Measurements from ENCODE around the gene PCDHB13.
"Not testable (repeated sequence)": the region's sequence is repeated elsewhere in the genome, so short reads cannot be mapped to it uniquely, and the experiment has no call there.

PCDHB13 gene

DNA sequence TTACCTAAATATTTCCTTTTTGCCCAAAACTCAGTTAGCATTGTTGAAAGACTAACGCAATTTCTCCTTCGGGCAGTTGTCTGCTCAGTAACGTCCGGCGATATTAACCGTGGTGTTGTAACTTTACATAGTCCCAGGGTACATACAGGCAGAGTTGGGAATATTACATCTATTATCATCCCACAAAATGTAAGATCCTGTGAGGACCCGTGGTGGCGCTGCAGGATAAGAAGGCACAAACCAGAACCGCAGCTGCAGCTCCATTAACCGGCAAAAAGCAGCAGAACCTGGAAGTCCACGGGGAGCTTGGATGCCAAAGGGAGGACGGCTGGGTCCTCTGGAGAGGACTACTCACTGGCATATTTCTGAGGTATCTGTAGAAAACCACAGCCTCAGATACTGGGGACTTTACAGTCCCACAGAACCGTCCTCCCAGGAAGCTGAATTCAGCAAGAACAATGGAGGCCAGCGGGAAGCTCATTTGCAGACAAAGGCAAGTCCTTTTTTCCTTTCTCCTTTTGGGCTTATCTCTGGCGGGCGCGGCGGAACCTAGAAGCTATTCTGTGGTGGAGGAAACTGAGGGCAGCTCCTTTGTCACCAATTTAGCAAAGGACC, 36.0 kb upstream of the PCDHB13 start, which contains the start of gene PCDHB8:
Gene PCDHB8, plus strand, starts transcription at position 214 of the 615 bp plus-strand sequence. Its CDS starts 245 bp downstream, at position 459.
- H3K4me1 ChIP-seq (ENCODE audit: control insufficient read depth, insufficient read depth, low read length); H3K27ac ChIP-seq (ENCODE audit: extremely low read depth, low read depth, low read length); H3K4me3 ChIP-seq (ENCODE audit: low read depth, low read length); H3K36me3 ChIP-seq (ENCODE audit: control insufficient read depth in 2 of 2, insufficient read depth in 1 of 2, low read length in 2 of 2); H3K9me3 ChIP-seq (ENCODE audit: control insufficient read depth, insufficient read depth, low read depth, low read length); POLR2A ChIA-PET: not testable (repeated sequence)
- CTCF ChIA-PET, result interaction anchor here (0.9 to 1.8 kb wide), 4 partner anchors 9 to 386 kb away, joined by 3 to 11 read pairs (median 4); partner anchors contain the start of gene PCDHB9
- TF ChIP-seq ZNF654 (tag by site-specific recombination; IDR thresholded peaks at IDR 0.05; ENCODE audit: low read depth), result peak; percentile 6; the same call in 1 of the 2 replicates

GRCh38 chr5:141179371-141179770, 34.3 kb upstream of the PCDHB13 start:
- H3K9me3 ChIP-seq (ENCODE audit: control insufficient read depth, insufficient read depth, low read depth, low read length); H3K27ac ChIP-seq (ENCODE audit: extremely low read depth, low read depth, low read length); H3K4me1 ChIP-seq (ENCODE audit: control insufficient read depth, insufficient read depth, low read length); CTCF ChIA-PET; H3K36me3 ChIP-seq (ENCODE audit: control insufficient read depth in 2 of 2, insufficient read depth in 1 of 2, low read length in 2 of 2); POLR2A ChIA-PET; H3K4me3 ChIP-seq (ENCODE audit: low read depth, low read length): not testable (repeated sequence)

GRCh38 chr5:141179876-141180275, 33.8 kb upstream of the PCDHB13 start:
- POLR2A ChIA-PET; H3K4me3 ChIP-seq (ENCODE audit: low read depth, low read length); H3K27ac ChIP-seq (ENCODE audit: extremely low read depth, low read depth, low read length); H3K9me3 ChIP-seq (ENCODE audit: control insufficient read depth, insufficient read depth, low read depth, low read length); CTCF ChIA-PET; H3K4me1 ChIP-seq (ENCODE audit: control insufficient read depth, insufficient read depth, low read length); H3K36me3 ChIP-seq (ENCODE audit: control insufficient read depth in 2 of 2, insufficient read depth in 1 of 2, low read length in 2 of 2): not testable (repeated sequence)

GRCh38 chr5:141180313-141180712, 33.4 kb upstream of the PCDHB13 start:
- Histone ChIP-seq H3K9me3 (ENCODE audit: control insufficient read depth, insufficient read depth, low read depth, low read length) (no peaks in the 10 kb centered on the region), H3K4me1 (ENCODE audit: control insufficient read depth, insufficient read depth, low read length) (no peaks in the 10 kb centered on the region), H3K36me3 (ENCODE audit: control insufficient read depth in 2 of 2, insufficient read depth in 1 of 2, low read length in 2 of 2) (no peaks in the 10 kb centered on the region), H3K27ac (ENCODE audit: extremely low read depth, low read depth, low read length) (no peak overlapping the region), H3K4me3 (ENCODE audit: low read depth, low read length) (no peak overlapping the region)
- ChIA-PET POLR2A (no interaction called here), CTCF (interaction anchor here (0.6 to 3.3 kb wide), 4 partner anchors 9 to 292 kb away, joined by 3 to 20 read pairs (median 8); partner anchors contain the start of genes PCDHB10 and PCDHB7)
- TF ChIP-seq ZNF768 (tag by site-specific recombination; IDR thresholded peaks at IDR 0.05) (no peak), ZNF654 (tag by site-specific recombination; IDR thresholded peaks at IDR 0.05; ENCODE audit: low read depth) (no peak), PBX3 (CRISPR knock-in tag; IDR thresholded peaks at IDR 0.05) (no peak)
- TF ChIP-seq, protein P1, sequence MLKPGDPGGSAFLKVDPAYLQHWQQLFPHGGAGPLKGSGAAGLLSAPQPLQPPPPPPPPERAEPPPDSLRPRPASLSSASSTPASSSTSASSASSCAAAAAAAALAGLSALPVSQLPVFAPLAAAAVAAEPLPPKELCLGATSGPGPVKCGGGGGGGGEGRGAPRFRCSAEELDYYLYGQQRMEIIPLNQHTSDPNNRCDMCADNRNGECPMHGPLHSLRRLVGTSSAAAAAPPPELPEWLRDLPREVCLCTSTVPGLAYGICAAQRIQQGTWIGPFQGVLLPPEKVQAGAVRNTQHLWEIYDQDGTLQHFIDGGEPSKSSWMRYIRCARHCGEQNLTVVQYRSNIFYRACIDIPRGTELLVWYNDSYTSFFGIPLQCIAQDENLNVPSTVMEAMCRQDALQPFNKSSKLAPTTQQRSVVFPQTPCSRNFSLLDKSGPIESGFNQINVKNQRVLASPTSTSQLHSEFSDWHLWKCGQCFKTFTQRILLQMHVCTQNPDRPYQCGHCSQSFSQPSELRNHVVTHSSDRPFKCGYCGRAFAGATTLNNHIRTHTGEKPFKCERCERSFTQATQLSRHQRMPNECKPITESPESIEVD (tag by site-specific recombination; IDR thresholded peaks at IDR 0.05), result no peak

- POLR2A ChIA-PET, result no interaction called here
- no peak within 1 kb of the TSS for H3K27ac ChIP-seq (ENCODE audit: extremely low read depth, low read depth, low read length)
- H3K4me3 ChIP-seq (ENCODE audit: low read depth, low read length), result no peak within 1 kb of the TSS
- TF ChIP-seq REST (tag by site-specific recombination; IDR thresholded peaks at IDR 0.05) (no peak), ZNF654 (tag by site-specific recombination; IDR thresholded peaks at IDR 0.05; ENCODE audit: low read depth) (peak; percentile 33), ZNF660 (tag by site-specific recombination; IDR thresholded peaks at IDR 0.05) (0 out of 2 replicates have a peak, but pooled peaks have one; percentile 41), ZFHX2 (tag by site-specific recombination; conservative IDR thresholded peaks at IDR 0.05) (peak; percentile 29; the same call in 1 of the 2 replicates)
- H3K4me1 ChIP-seq (ENCODE audit: control insufficient read depth, insufficient read depth, low read length), result no peaks in the 10 kb centered on the region
- no peaks in the 10 kb centered on the region for H3K9me3 ChIP-seq (ENCODE audit: control insufficient read depth, insufficient read depth, low read depth, low read length)
- no peaks in the 10 kb centered on the region for H3K36me3 ChIP-seq (ENCODE audit: control insufficient read depth in 2 of 2, insufficient read depth in 1 of 2, low read length in 2 of 2)
- CTCF ChIA-PET, result interaction anchor here (0.6 to 3.3 kb wide), 17 partner anchors 9 to 376 kb away, joined by 3 to 20 read pairs (median 4); partner anchors contain the start of genes PCDHB10, PCDHB11, PCDHB13 and PCDHB14
Observed at GRCh38 chr5:141182248-141182647, 31.5 kb upstream of the PCDHB13 start, which contains the start of gene PCDHB16. PCDHB16 (plus strand) TSS chr5:141182387; CDS start chr5:141182560, 173 bp downstream.

DNA sequence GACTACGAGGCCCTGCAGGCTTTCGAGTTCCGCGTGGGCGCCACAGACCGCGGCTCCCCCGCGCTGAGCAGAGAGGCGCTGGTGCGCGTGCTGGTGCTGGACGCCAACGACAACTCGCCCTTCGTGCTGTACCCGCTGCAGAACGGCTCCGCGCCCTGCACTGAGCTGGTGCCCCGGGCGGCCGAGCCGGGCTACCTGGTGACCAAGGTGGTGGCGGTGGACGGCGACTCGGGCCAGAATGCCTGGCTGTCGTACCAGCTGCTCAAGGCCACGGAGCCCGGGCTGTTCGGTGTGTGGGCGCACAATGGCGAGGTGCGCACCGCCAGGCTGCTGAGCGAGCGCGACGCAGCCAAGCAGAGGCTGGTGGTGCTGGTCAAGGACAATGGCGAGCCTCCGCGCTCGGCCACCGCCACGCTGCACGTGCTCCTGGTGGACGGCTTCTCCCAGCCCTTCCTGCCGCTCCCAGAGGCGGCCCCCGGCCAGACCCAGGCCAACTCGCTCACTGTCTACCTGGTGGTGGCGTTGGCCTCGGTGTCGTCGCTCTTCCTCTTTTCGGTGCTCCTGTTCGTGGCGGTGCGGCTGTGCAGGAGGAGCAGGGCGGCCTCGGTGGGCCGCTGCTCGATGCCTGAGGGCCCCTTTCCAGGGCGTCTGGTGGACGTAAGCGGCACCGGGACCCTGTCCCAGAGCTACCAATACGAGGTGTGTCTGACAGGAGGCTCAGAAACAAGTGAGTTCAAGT, 29.4 kb upstream of the PCDHB13 start:
- H3K4me3 ChIP-seq (ENCODE audit: low read depth, low read length); POLR2A ChIA-PET; H3K4me1 ChIP-seq (ENCODE audit: control insufficient read depth, insufficient read depth, low read length); H3K27ac ChIP-seq (ENCODE audit: extremely low read depth, low read depth, low read length); H3K36me3 ChIP-seq (ENCODE audit: control insufficient read depth in 2 of 2, insufficient read depth in 1 of 2, low read length in 2 of 2); H3K9me3 ChIP-seq (ENCODE audit: control insufficient read depth, insufficient read depth, low read depth, low read length): not testable (repeated sequence)
- CTCF ChIA-PET, result interaction anchor here (1.8 kb wide), 1 partner anchor 34 kb away, joined by 6 read pairs; the partner anchor contains the start of gene PCDHB6
